Kidney (tissue), 14 donors: Measurements from ENCODE around the gene SORBS1. TPM values are rescaled to one million over a fixed set of nuclear protein-coding genes. Genes with fewer than 3 reads are reported as not detected.

ENCODE experiments used
- DNase-seq, 5 donors: peaks; one replicate each; pipeline ENCODE4 v3.0.0-alpha.2; 2013 to 2020
- FAIRE-seq: peaks from 2 replicates; lab custom pipeline; 2012; peaks lifted over from hg19 to GRCh38; lab: Jason Lieb, UNC
- H3K27ac ChIP-seq, 2 donors: one replicate each; pipeline ENCODE4 v1.7.0; 2013; ENCODE audit warnings: low read depth in 2 of 2, low read length in 2 of 2, inconsistent platforms in 1 of 2
- H3K27me3 ChIP-seq: one replicate; pipeline ENCODE4 v1.7.1; 2013; ENCODE audit warnings: low read length, inconsistent platforms; ENCODE audit not compliant: control insufficient read depth, insufficient read depth
- H3K36me3 ChIP-seq, 3 donors: one replicate each; pipeline versions ENCODE4 v1.7.0 to v1.7.1; 2013; ENCODE audit warnings: low read length in 3 of 3, control low read depth in 1 of 3, inconsistent platforms in 1 of 3; ENCODE audit not compliant: insufficient read depth in 3 of 3, control insufficient read depth in 2 of 3
- H3K4me1 ChIP-seq, 3 donors: one replicate each; pipeline versions ENCODE4 v1.7.0 to v1.7.1; 2013; ENCODE audit warnings: low read length in 3 of 3, inconsistent platforms in 1 of 3, low read depth in 1 of 3; ENCODE audit not compliant: control insufficient read depth in 2 of 3, insufficient read depth in 2 of 3
- H3K4me3 ChIP-seq, 3 donors: one replicate each; pipeline versions ENCODE4 v1.7.0 to v1.8.1; 2013; ENCODE audit warnings: low read length in 3 of 3, control low read depth in 1 of 3, inconsistent platforms in 1 of 3
- H3K9ac ChIP-seq, 3 donors: one replicate each; pipeline versions ENCODE4 v1.7.0 to v1.7.1; 2013; ENCODE audit warnings: low read length in 3 of 3, control low read depth in 1 of 3, inconsistent platforms in 1 of 3
- H3K9me3 ChIP-seq, 3 donors: one replicate each; pipeline versions ENCODE4 v1.7.0 to v1.7.1; 2013; ENCODE audit warnings: low read length in 3 of 3, control low read depth in 1 of 3, inconsistent platforms in 1 of 3; ENCODE audit not compliant: control insufficient read depth in 2 of 3, insufficient read depth in 1 of 3
- intact Hi-C: fragments of 100-400 bp; cut with DNase I; formaldehyde crosslinking; loops from one replicate; pipeline ENCODE4 v1.11.1; 2022
- polyA plus RNA-seq: library from polyadenylated mRNA; stranded (reverse); fragments of 350-450 nt; fragmentation: Illumina TruSeq; extraction: RNeasy Lipid Tissue Mini Kit (QIAGEN cat#74804); gene quantifications from one replicate; pipeline ENCODE4 v1.2.3, GENCODE V29; 2014; ENCODE audit warnings: low read depth, low replicate concordance; ENCODE audit not compliant: insufficient read depth
- total RNA-seq: library from RNA; stranded (reverse); fragmentation: NEBNext Ultra II Directional; extraction: Animal tissue kit (Norgen Biotek cat#: 25700); gene quantifications from one replicate; pipeline ENCODE4 v1.2.1, GENCODE V29; 2021
- TF ChIP-seq, protein P1 (sequence below): IDR thresholded peaks from 3 replicates; pipeline ENCODE4 v1.5.1; 2012; ENCODE audit warnings: mild to moderate bottlenecking, moderate library complexity, borderline replicate concordance; ENCODE audit not compliant: insufficient read depth; ENCODE audit errors: extremely low read depth
- donor health status: control.
- donor health status: control.
- donor health status: control.
- donor health status: control.
- donor health status: control.
- donor health status: DM: yes; HTN: yes; CAD: no.
- donor health status: Normal renal cell carcinoma (clear cell type).

Gene SORBS1
- total and polyA plus RNA-seq, 2 donors from 2014 or later: 12.2 to 91.7 TPM

DNA sequence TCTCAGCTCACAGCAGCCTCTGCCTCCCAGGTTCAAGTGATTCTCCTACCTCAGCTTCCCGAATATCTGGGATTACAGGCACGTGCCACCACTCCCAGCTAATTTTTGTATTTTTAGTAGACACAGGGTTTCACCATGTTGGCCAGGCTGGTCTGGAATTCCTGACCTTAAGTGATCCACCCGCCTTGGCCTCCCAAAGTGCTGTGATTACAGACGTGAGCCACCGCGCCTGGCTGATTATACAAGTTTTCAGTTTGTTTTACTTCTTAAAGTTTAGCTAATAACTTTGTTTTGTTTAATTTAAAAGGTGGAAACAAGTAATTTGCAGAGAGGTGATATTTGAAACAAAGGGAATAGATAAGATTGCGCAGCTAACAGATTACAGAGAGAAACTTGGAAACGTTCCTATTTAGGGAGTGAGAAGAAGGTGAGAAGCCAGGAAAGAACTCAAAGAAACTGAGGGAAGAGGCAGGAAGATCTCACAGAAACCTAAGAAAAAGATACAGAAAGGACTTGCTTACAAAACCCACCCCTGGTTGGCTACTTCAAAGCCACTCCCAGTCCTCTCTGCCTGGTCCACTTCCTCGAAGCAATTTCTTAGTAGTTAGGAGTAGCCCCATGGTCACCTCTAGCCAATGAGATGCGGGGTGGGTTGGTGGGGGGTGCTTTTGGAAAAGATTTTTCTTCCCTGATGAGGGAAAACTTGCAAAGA lies 255.4 kb downstream of the SORBS1 start:
- intact Hi-C loops: no loop called here
- no peak overlapping the region for H3K27ac ChIP-seq
- no peak for DNase-seq
- no peaks in the 10 kb centered on the region for H3K4me1 ChIP-seq
- no peaks in the 10 kb centered on the region for H3K9me3 ChIP-seq
- H3K4me3 ChIP-seq: no peak overlapping the region
- no peaks in the 10 kb centered on the region for H3K36me3 ChIP-seq
- TF ChIP-seq, protein P1, sequence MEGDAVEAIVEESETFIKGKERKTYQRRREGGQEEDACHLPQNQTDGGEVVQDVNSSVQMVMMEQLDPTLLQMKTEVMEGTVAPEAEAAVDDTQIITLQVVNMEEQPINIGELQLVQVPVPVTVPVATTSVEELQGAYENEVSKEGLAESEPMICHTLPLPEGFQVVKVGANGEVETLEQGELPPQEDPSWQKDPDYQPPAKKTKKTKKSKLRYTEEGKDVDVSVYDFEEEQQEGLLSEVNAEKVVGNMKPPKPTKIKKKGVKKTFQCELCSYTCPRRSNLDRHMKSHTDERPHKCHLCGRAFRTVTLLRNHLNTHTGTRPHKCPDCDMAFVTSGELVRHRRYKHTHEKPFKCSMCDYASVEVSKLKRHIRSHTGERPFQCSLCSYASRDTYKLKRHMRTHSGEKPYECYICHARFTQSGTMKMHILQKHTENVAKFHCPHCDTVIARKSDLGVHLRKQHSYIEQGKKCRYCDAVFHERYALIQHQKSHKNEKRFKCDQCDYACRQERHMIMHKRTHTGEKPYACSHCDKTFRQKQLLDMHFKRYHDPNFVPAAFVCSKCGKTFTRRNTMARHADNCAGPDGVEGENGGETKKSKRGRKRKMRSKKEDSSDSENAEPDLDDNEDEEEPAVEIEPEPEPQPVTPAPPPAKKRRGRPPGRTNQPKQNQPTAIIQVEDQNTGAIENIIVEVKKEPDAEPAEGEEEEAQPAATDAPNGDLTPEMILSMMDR: no peak
- H3K9ac ChIP-seq: no peak overlapping the region
- no peak for FAIRE-seq
- H3K27me3 ChIP-seq: no peaks in the 10 kb centered on the region

DNA sequence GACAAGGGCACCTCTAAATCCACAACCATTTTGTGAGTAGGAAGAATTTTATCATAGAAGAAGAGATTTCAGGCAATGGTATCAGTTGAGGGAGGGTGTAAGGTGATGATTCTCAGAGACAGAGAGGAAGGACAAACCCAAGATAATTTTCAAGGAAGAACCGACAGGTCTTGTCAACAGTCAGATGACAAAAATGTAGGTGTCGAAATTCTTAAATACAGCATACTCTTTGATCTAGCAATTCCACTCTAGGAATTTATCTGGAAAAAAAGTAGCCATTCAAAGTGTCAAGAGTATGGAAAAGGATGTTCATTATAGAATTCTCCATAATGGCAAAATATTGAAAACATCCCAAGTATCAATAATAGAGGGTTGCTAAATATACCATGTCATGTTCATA lies 256.2 kb downstream of the SORBS1 start:
- Histone ChIP-seq H3K36me3 (no peaks in the 10 kb centered on the region), H3K27ac (no peak overlapping the region), H3K4me3 (no peak overlapping the region), H3K27me3 (no peaks in the 10 kb centered on the region), H3K9me3 (no peaks in the 10 kb centered on the region), H3K9ac (no peak overlapping the region), H3K4me1 (no peaks in the 10 kb centered on the region)
- FAIRE-seq: no peak
- intact Hi-C loops: no loop called here
- TF ChIP-seq, protein P1: no peak
- DNase-seq: no peak

DNA sequence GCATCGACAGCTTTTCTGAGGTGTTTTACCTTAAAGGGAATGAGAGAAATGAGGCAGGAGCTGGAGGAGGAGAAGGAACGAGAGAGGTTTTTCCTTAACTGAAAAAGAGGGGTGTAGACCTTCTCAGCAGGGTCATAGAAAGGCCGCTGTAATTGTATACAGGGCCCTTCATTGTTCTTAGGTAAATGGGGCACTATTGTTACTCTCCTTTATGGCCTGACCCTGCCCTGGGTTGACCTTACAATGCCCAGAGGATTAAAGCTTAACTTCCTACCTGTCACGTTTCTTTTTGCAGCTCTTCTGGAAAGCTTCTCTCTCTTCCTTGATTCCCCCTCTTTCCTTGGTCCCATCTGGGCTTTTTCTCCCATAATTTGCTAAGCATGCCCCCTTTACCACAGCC lies 256.7 kb downstream of the SORBS1 start:
- Histone ChIP-seq H3K9ac (no peak overlapping the region), H3K27ac (no peak overlapping the region), H3K4me3 (no peak overlapping the region), H3K4me1 (no peaks in the 10 kb centered on the region), H3K27me3 (no peaks in the 10 kb centered on the region), H3K9me3 (no peaks in the 10 kb centered on the region), H3K36me3 (no peaks in the 10 kb centered on the region)
- TF ChIP-seq, protein P1: no peak
- no peak for FAIRE-seq
- DNase-seq: no peak
- intact Hi-C loops: no loop called here
